HCT116 (cell line): ENCODE data around the gene KLHDC7B. TPM values are rescaled to one million over a fixed set of nuclear protein-coding genes. Genes with fewer than 3 reads are reported as not detected.

Experiments
- ATAC-seq: fragments of 200-7000 bp; cut with Tn5 transposase; 2 replicates; pipeline ENCODE4 v1.9.1; 2020; ENCODE audit warnings: mild to moderate bottlenecking, moderate library complexity
- BruUV-seq: library from RNA; stranded (reverse); fragments of 400-500 nt; replicated peaks from 2 replicates; lab custom pipeline; 2021; lab: Mats Ljungman, UMichigan
- CTCF ChIA-PET: fragments of 300-600 bp; sonication (Branson Sonifier 250); formaldehyde crosslinking; loops from one replicate; lab custom pipeline; 2021; ENCODE audit warnings: antibody characterized with exemption; lab: Charles Lee
- POLR2A ChIA-PET: fragments of 300-600, 350-600 bp; sonication (Branson Sonifier 250); formaldehyde crosslinking; loops from one replicate; lab custom pipeline; 2021; ENCODE audit warnings: antibody characterized with exemption; lab: Charles Lee
- RAD21 ChIA-PET, 2 experiments: fragments of 300-600 bp; sonication (Branson Sonifier 250); formaldehyde crosslinking; loops; one replicate each; lab custom pipeline; 2023; ENCODE audit warnings: low total read pairs in 2 of 2; ENCODE audit not compliant: uncharacterized antibody in 2 of 2, unreplicated experiment in 2 of 2, low non-redundant PET in 1 of 2; lab: Charles Lee
- DNase-seq: peaks from one replicate; pipeline ENCODE4 v3.0.0-alpha.2; 2010; ENCODE audit warnings: low read depth, low spot score
- H2AFZ ChIP-seq: fragments of 200-600 bp; shearing (Covaris generic), sonication (generic); 2 replicates; pipeline ENCODE4 v1.6.1; 2017; ENCODE audit warnings: low read depth, mixed run types, mixed read lengths, antibody characterized with exemption, low read length; ENCODE audit not compliant: poor library complexity, severe bottlenecking
- H3K27ac ChIP-seq: 2 replicates; pipeline ENCODE4 v1.5.1; 2012; ENCODE audit warnings: low read depth, low read length
- H3K27me3 ChIP-seq: fragments of 200-600 bp; sonication (generic); 2 replicates; pipeline ENCODE4 v1.6.1; 2016; ENCODE audit warnings: mixed run types, low read length, mixed read lengths; ENCODE audit not compliant: insufficient read depth
- H3K36me3 ChIP-seq, 2 experiments: fragments of 200-500 bp in 1 of 2; fragments of 200-600 bp in 1 of 2; sonication (Bioruptor generic) in 1 of 2; sonication (generic) in 1 of 2; 2 replicates each; pipeline versions ENCODE4 v1.5.1 to v1.6.1; 2014 to 2016; ENCODE audit warnings: low read length in 2 of 2, inconsistent platforms in 1 of 2, mixed read lengths in 1 of 2, mixed run types in 1 of 2; ENCODE audit not compliant: insufficient read depth in 2 of 2, control insufficient read depth in 1 of 2
- H3K4me1 ChIP-seq, 2 experiments: fragments of 200-600 bp in 1 of 2; sonication (generic) in 1 of 2; 2 replicates each; pipeline versions ENCODE4 v1.5.1 to v1.6.1; 2012 to 2017; ENCODE audit warnings: low read length in 2 of 2, inconsistent platforms in 1 of 2, mild to moderate bottlenecking in 1 of 2, mixed read lengths in 1 of 2, mixed run types in 1 of 2, moderate library complexity in 1 of 2; ENCODE audit not compliant: insufficient read depth in 2 of 2, control insufficient read depth in 1 of 2
- H3K4me2 ChIP-seq: fragments of 200-600 bp; sonication (generic); 2 replicates; pipeline ENCODE4 v1.6.1; 2017; ENCODE audit warnings: mixed run types, low read length, mixed read lengths
- H3K4me3 ChIP-seq, 2 experiments: fragments of 200-600 bp in 1 of 2; sonication (generic) in 1 of 2; replicated peaks in 1 of 2; 2 replicates each; pipeline ENCODE4 v1.5.1; 2011 to 2016; ENCODE audit warnings: low read length in 2 of 2, control low read depth in 1 of 2, low read depth in 1 of 2, mild to moderate bottlenecking in 1 of 2, mixed read lengths in 1 of 2, mixed run types in 1 of 2
- H3K79me2 ChIP-seq: fragments of 200-600 bp; sonication (generic); 2 replicates; pipeline ENCODE4 v1.6.1; 2017; ENCODE audit warnings: mild to moderate bottlenecking, mixed run types, low read length, moderate library complexity, mixed read lengths; ENCODE audit not compliant: insufficient read depth
- H3K9ac ChIP-seq: fragments of 200-600 bp; sonication (generic); 2 replicates; pipeline ENCODE4 v1.6.1; 2016; ENCODE audit warnings: low read length, mixed read lengths
- H3K9me2 ChIP-seq: fragments of 200-600 bp; sonication (generic), shearing (Covaris generic); 2 replicates; pipeline ENCODE4 v1.6.1; 2017; ENCODE audit warnings: mixed run types, mild to moderate bottlenecking, moderate library complexity; ENCODE audit not compliant: insufficient read depth
- H3K9me3 ChIP-seq, 2 experiments: fragments of 200-500 bp in 1 of 2; fragments of 200-600 bp in 1 of 2; sonication (Bioruptor generic) in 1 of 2; sonication (generic) in 1 of 2; 2 replicates each; pipeline ENCODE4 v1.6.1; 2014 to 2017; ENCODE audit warnings: low read length in 2 of 2, mixed read lengths in 2 of 2, inconsistent platforms in 1 of 2, low read depth in 1 of 2, mild to moderate bottlenecking in 1 of 2, mixed run types in 1 of 2, moderate library complexity in 1 of 2; ENCODE audit not compliant: control insufficient read depth in 1 of 2, insufficient read depth in 1 of 2
- H4K20me1 ChIP-seq: fragments of 200-600 bp; sonication (generic), shearing (Covaris generic); 2 replicates; pipeline ENCODE4 v1.6.1; 2017; ENCODE audit warnings: mixed run types, mild to moderate bottlenecking, moderate library complexity; ENCODE audit not compliant: insufficient read depth
- CBX3 ChIP-seq: IDR thresholded peaks from 2 replicates; pipeline ENCODE4 v1.6.1; 2012; ENCODE audit warnings: low read depth
- CEBPB ChIP-seq: IDR thresholded peaks from 2 replicates; pipeline ENCODE4 v1.6.1; 2012; ENCODE audit warnings: low read depth
- CTCF ChIP-seq, 3 experiments: fragments of 200-600 bp in 1 of 3; sonication (generic) in 1 of 3; IDR thresholded peaks in 2 of 3; conservative IDR thresholded peaks in 1 of 3; 2 replicates each; pipeline ENCODE4 v1.5.1; 2012 to 2017; ENCODE audit warnings: low read depth in 2 of 3, low read length in 2 of 3, antibody characterized with exemption in 1 of 3, borderline replicate concordance in 1 of 3, control low read depth in 1 of 3, mild to moderate bottlenecking in 1 of 3, mixed read lengths in 1 of 3, mixed run types in 1 of 3, moderate library complexity in 1 of 3; ENCODE audit not compliant: insufficient read depth in 1 of 3
- EGR1 ChIP-seq: IDR thresholded peaks from 2 replicates; pipeline ENCODE4 v1.6.1; 2012; ENCODE audit warnings: low read depth
- ELF1 ChIP-seq: IDR thresholded peaks from 2 replicates; pipeline ENCODE4 v1.6.1; 2012; ENCODE audit warnings: low read depth, borderline replicate concordance
- EZH2 ChIP-seq: fragments of 200-600 bp; sonication (generic); IDR thresholded peaks from 2 replicates; pipeline ENCODE4 v1.6.1; 2017; ENCODE audit warnings: antibody characterized with exemption, mixed run types
- EZH2phosphoT487 ChIP-seq: fragments of 200-600 bp; IDR thresholded peaks from 2 replicates; pipeline ENCODE4 v1.6.1; 2018; ENCODE audit warnings: antibody characterized with exemption, borderline replicate concordance
- FOSL1 ChIP-seq: IDR thresholded peaks from 2 replicates; pipeline ENCODE4 v1.6.1; 2012; ENCODE audit warnings: low read depth
- JUND ChIP-seq: IDR thresholded peaks from 2 replicates; pipeline ENCODE4 v1.6.1; 2012
- POLR2AphosphoS5 ChIP-seq: IDR thresholded peaks from 2 replicates; pipeline ENCODE4 v1.6.1; 2011; ENCODE audit warnings: mild to moderate bottlenecking, low read depth, low read length, moderate library complexity
- RAD21 ChIP-seq: IDR thresholded peaks from 2 replicates; pipeline ENCODE4 v1.6.1; 2012; ENCODE audit warnings: low read depth, mild to moderate bottlenecking
- REST ChIP-seq: IDR thresholded peaks from 2 replicates; pipeline ENCODE4 v1.6.1; 2012; ENCODE audit warnings: low read depth
- SP1 ChIP-seq: IDR thresholded peaks from 2 replicates; pipeline ENCODE4 v1.6.1; 2012; ENCODE audit warnings: low read depth
- ZFX ChIP-seq: fragments of 450-650 bp; IDR thresholded peaks from 2 replicates; pipeline ENCODE4 v1.6.1; 2017
- ZNF274 ChIP-seq: fragments of 200-500 bp; sonication (Bioruptor generic); IDR thresholded peaks from 2 replicates; pipeline ENCODE4 v1.6.1; 2014; ENCODE audit warnings: mild to moderate bottlenecking, low read depth, low read length, inconsistent platforms
- intact Hi-C: fragments of 100-400 bp; cut with micrococcal nuclease; formaldehyde crosslinking; loops from 2 replicates; pipeline ENCODE4 v1.10.0; 2022
- total RNA-seq: library from RNA; stranded (reverse); gene quantifications from one replicate; pipeline ENCODE4 v1.2.1, GENCODE V29; 2021; ENCODE audit not compliant: unreplicated experiment

Gene KLHDC7B
- total RNA-seq, 1 experiment from 2014 or later = 0.69 TPM

DNA sequence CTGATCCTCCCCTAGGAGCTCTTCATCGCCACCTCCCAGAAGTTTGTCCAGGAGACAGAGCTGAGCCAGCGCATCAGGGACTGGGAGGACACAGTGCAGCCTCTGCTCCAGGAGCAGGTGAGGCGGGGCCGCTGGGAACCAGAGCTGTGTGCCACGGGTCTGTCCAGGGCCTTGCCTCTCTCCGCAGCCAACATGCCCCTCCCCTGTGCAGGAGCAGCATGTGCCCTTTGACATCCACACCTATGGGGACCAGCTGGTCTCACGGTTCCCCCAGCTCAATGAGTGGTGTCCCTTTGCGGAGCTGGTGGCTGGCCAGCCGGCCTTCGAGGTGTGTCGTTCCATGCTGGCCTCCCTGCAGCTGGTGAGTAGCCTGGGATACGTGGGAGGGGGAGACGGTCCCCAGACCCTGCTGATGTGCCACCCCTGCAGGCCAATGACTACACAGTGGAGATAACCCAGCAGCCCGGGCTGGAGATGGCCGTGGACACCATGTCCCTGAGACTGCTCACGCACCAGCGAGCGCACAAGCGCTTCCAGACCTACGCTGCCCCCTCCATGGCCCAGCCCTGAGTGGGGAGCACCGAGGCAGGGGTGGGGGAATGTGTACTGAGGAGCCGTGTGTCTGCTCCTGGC, 22.8 kb upstream of the KLHDC7B start:
- TF ChIP-seq CBX3 (no peak), CTCF (IDR thresholded peaks at IDR 0.05 in 2 of 3, conservative IDR thresholded peaks at IDR 0.05 in 1 of 3; ENCODE audit: borderline replicate concordance in 1 of 3, insufficient read depth in 1 of 3, low read depth in 2 of 3, low read length in 2 of 3) (no peak), CEBPB (no peak), EZH2phosphoT487 (no peak), EGR1 (no peak), REST (no peak), SP1 (no peak), FOSL1 (no peak), EZH2 (no peak), JUND (no peak), ELF1 (no peak), RAD21 (no peak), POLR2AphosphoS5 (no peak), ZNF274 (no peak), ZFX (no peak)
- no peak for ATAC-seq
- intact Hi-C loops = no loop called here
- H4K20me1 ChIP-seq = no peaks in the 10 kb centered on the region
- BruUV-seq = TSS peak; percentile 32
- H3K9me2 ChIP-seq = no peaks in the 10 kb centered on the region
- H3K4me2 ChIP-seq = no peak overlapping the region
- no peak overlapping the region; the same call in 1 of the 2 replicates for H3K27ac ChIP-seq
- no peak overlapping the region for H2AFZ ChIP-seq
- peaks cover 0 to 24% of the 10 kb centered on the region in 2 experiments; a peak in 2 of 4 replicates for H3K36me3 ChIP-seq
- peaks cover 25% of the 10 kb centered on the region for H3K79me2 ChIP-seq
- H3K4me1 ChIP-seq = peaks cover 13 to 38% of the 10 kb centered on the region in 2 experiments; a peak in 3 of 4 replicates
- POLR2A ChIA-PET = no interaction called here
- no peaks in the 10 kb centered on the region for H3K27me3 ChIP-seq
- DNase-seq = no peak
- no peak overlapping the region for H3K9ac ChIP-seq
- H3K9me3 ChIP-seq = no peaks in the 10 kb centered on the region
- no peak overlapping the region for H3K4me3 ChIP-seq
- RAD21 ChIA-PET = no interaction called here
- CTCF ChIA-PET = no interaction called here
